Esophagus squamous epithelium (tissue), 4 donors: ENCODE data around the gene SLITRK2.

Experiments used
- CTCF ChIP-seq, 6 experiments: fragments of 450-650 bp in 4 of 6; fragments of 200-600 bp in 2 of 6; sonication (generic) in 2 of 6; IDR thresholded peaks; one replicate each; pipeline ENCODE4 v1.5.1; 2016 to 2019; ENCODE audit warnings: antibody characterized with exemption in 6 of 6, mild to moderate bottlenecking in 4 of 6, moderate library complexity in 4 of 6
- POLR2A ChIP-seq, 4 donors: fragments of 450-650 bp; IDR thresholded peaks; one replicate each; pipeline ENCODE4 v1.6.1; 2017; ENCODE audit warnings: antibody characterized with exemption in 4 of 4, mild to moderate bottlenecking in 4 of 4, moderate library complexity in 3 of 4

- no peak for TF ChIP-seq CTCF (IDR thresholded peaks at IDR 0.05)
- no peak for TF ChIP-seq POLR2A (IDR thresholded peaks at IDR 0.05)
These were observed 47.5 kb downstream of the SLITRK2 start for GRCh38 chrX:145865082-145865481.
